Vagina (tissue), 2 donors: Measurements from ENCODE around the gene PTPN9. TPM values are rescaled to one million over a fixed set of nuclear protein-coding genes. Genes with fewer than 3 reads are reported as not detected.
"Not testable (repeated sequence)": the region's sequence is repeated elsewhere in the genome, so short reads cannot be mapped to it uniquely, and the experiment has no call there.

Source experiments
- DNase-seq, 2 donors: peaks; one replicate each; pipeline ENCODE4 v3.0.0-alpha.2; 2017; ENCODE audit errors: extremely low spot score in 2 of 2
- H3K27ac ChIP-seq: fragments of 200-600 bp; sonication (generic); one replicate; pipeline ENCODE4 v1.5.1; 2019
- H3K27me3 ChIP-seq: fragments of 200-600 bp; sonication (generic); one replicate; pipeline ENCODE4 v1.5.1; 2019
- H3K36me3 ChIP-seq, 2 donors: fragments of 200-600 bp; sonication (generic); one replicate each; pipeline ENCODE4 v1.5.1; 2017 to 2019
- H3K4me1 ChIP-seq: fragments of 200-600 bp; sonication (generic); one replicate; pipeline ENCODE4 v1.5.1; 2019
- H3K4me3 ChIP-seq, 2 donors: fragments of 200-600 bp; sonication (generic); 1 replicate in 1 of 2; 2 replicates in 1 of 2; pipeline ENCODE4 v1.5.1; 2016 to 2019
- H3K9me3 ChIP-seq: fragments of 200-600 bp; sonication (generic); one replicate; pipeline ENCODE4 v1.5.1; 2019
- CTCF ChIP-seq, 3 experiments: fragments of 450-650 bp in 2 of 3; fragments of 200-600 bp in 1 of 3; sonication (generic) in 1 of 3; IDR thresholded peaks; one replicate each; pipeline ENCODE4 v1.5.1; 2017 to 2019; ENCODE audit warnings: antibody characterized with exemption in 3 of 3, mild to moderate bottlenecking in 2 of 3, moderate library complexity in 2 of 3
- POLR2A ChIP-seq, 2 donors: fragments of 450-650 bp; IDR thresholded peaks; one replicate each; pipeline ENCODE4 v1.6.1; 2017; ENCODE audit warnings: antibody characterized with exemption in 2 of 2, mild to moderate bottlenecking in 2 of 2, moderate library complexity in 2 of 2
- POLR2AphosphoS5 ChIP-seq, 2 donors: sonication (generic); formaldehyde crosslinking; IDR thresholded peaks; one replicate each; pipeline ENCODE4 v1.9.0; 2017; ENCODE audit warnings: antibody characterized with exemption in 2 of 2, mild to moderate bottlenecking in 2 of 2, low read depth in 1 of 2; ENCODE audit not compliant: insufficient read depth in 1 of 2
- intact Hi-C: fragments of 100-400 bp; cut with DNase I; formaldehyde crosslinking; loops from one replicate; pipeline ENCODE4 v1.15.1; 2023
- total RNA-seq: library from RNA; depleted of rRNA; stranded (reverse); fragments of >200 nt; gene quantifications from one replicate; pipeline ENCODE4 v1.2.3, GENCODE V29; 2016

The PTPN9 gene
- total RNA-seq, 1 donor from 2014 or later: 18.2 TPM

DNA sequence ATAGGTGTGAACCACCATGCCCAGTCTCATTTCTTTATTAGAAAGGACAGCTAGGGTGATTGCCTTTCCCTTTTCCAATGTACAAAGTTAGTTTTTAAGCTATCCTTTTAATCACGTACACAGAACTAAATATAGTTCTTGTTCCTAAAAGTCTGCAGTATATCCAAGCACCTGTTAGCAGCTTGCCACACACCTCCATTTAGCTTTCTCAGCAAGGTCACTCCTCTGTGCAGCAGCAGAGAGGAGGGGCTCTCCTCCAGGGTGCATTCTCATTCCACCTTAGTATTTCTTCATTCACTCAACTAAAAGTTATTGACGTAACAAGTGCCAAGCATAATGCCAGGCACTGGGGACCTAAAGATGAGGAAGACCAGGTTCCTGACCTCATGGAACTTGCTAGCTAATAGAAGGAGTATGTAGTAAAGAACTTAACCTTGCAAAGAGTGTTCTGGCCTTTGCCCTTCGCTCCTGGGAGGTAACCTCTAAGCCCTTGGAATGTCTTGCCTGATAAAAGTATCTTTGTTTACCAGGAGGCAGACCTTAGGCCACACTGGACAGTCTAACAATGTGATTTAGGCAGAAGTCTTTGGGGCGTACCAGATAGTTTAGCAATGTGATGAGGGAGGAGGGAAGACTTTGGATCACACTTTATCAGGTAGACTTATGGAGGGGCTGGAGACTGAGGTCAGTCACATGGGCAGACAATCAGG lies 12.7 kb upstream of the PTPN9 start:
- no peak for TF ChIP-seq POLR2A (IDR thresholded peaks at IDR 0.05)
- TF ChIP-seq CTCF (IDR thresholded peaks at IDR 0.05): no peak
- TF ChIP-seq POLR2AphosphoS5 (IDR thresholded peaks at IDR 0.05; ENCODE audit: insufficient read depth in 1 of 2, low read depth in 1 of 2): no peak
- no peaks in the 10 kb centered on the region for H3K36me3 ChIP-seq
- no peaks in the 10 kb centered on the region for H3K9me3 ChIP-seq
- H3K4me3 ChIP-seq: no peak overlapping the region
- H3K27ac ChIP-seq: no peak overlapping the region
- DNase-seq: no peak
- no peaks in the 10 kb centered on the region for H3K27me3 ChIP-seq
- intact Hi-C loops: no loop called here
- no peaks in the 10 kb centered on the region for H3K4me1 ChIP-seq

- Histone ChIP-seq H3K36me3 (no peaks in the 10 kb centered on the region), H3K4me3 (no peak overlapping the region), H3K27ac (no peak overlapping the region), H3K4me1 (no peaks in the 10 kb centered on the region), H3K27me3 (no peaks in the 10 kb centered on the region), H3K9me3 (no peaks in the 10 kb centered on the region)
- no peak for DNase-seq
- intact Hi-C loops: no loop called here
- TF ChIP-seq CTCF (IDR thresholded peaks at IDR 0.05) (no peak), POLR2A (IDR thresholded peaks at IDR 0.05) (no peak), POLR2AphosphoS5 (IDR thresholded peaks at IDR 0.05; ENCODE audit: insufficient read depth in 1 of 2, low read depth in 1 of 2) (no peak)
These were observed 11.1 kb upstream of the PTPN9 start for GRCh38 chr15:75590239-75590638.

DNA sequence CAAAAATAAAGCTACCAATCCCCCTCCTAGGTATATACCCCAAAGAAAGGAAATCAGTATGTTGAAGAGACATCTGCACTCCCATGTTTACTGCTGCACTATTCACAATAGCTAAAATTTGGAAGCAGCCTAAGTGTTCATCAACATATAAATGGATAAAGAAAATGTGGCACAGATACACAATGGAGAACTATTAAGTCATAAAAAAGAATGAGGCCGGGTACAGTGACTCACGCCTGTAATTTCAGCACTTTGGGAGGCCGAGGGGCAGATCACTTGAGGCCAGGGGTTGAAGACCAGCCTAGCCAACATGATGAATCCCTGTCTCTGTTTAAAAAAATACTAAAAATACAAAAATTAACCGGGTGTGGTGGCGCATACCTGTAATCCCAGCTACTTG lies 10.0 kb upstream of the PTPN9 start:
- intact Hi-C loops: no loop called here
- Histone ChIP-seq H3K27me3 (no peaks in the 10 kb centered on the region), H3K9me3 (no peaks in the 10 kb centered on the region), H3K36me3 (no peaks in the 10 kb centered on the region), H3K4me3 (no peak overlapping the region), H3K4me1 (no peaks in the 10 kb centered on the region), H3K27ac (no peak overlapping the region)
- TF ChIP-seq CTCF (IDR thresholded peaks at IDR 0.05): no peak
- no peak for TF ChIP-seq POLR2A (IDR thresholded peaks at IDR 0.05)
- TF ChIP-seq POLR2AphosphoS5 (IDR thresholded peaks at IDR 0.05; ENCODE audit: insufficient read depth in 1 of 2, low read depth in 1 of 2): no peak
- DNase-seq: no peak

GRCh38 chr15:75586422-75586821 lies 7.3 kb upstream of the PTPN9 start:
- H3K36me3 ChIP-seq, H3K27me3 ChIP-seq, H3K4me1 ChIP-seq, H3K27ac ChIP-seq, H3K4me3 ChIP-seq, DNase-seq, intact Hi-C loops, H3K9me3 ChIP-seq: not testable (repeated sequence)

DNA sequence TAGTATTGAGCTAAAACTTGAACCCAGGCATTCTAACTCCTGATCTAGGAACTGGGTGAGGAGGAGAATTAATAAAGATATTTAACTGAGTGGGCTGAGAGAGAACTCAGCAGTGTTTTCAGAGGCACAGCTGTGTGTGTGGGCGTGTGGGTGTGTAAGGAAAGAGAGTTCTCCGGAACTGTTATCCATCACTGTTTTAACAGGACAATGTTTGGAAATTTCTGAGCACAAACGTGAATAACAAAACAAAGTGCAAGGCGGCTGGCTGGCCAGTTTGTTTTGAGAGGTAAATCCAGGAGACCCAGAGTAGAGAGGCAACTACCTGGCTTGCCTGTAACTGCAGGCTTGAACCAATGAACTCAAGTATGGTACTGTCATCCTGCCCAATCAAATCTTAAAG lies 5.0 kb upstream of the PTPN9 start:
- TF ChIP-seq CTCF (IDR thresholded peaks at IDR 0.05) (no peak), POLR2AphosphoS5 (IDR thresholded peaks at IDR 0.05; ENCODE audit: insufficient read depth in 1 of 2, low read depth in 1 of 2) (no peak), POLR2A (IDR thresholded peaks at IDR 0.05) (no peak)
- Histone ChIP-seq H3K36me3 (no peaks in the 10 kb centered on the region), H3K27ac (no peak overlapping the region), H3K4me3 (no peak overlapping the region), H3K9me3 (no peaks in the 10 kb centered on the region), H3K27me3 (no peaks in the 10 kb centered on the region), H3K4me1 (no peaks in the 10 kb centered on the region)
- DNase-seq: no peak
- intact Hi-C loops: no loop called here
